ENCODE measurements around the gene NR4A1. TPM values are rescaled to one million over a fixed set of nuclear protein-coding genes. Genes with fewer than 3 reads are reported as not detected.

The NR4A1 gene
- polyA plus RNA-seq, 1 donor from 2014 or later = 3.4 TPM

GRCh38 chr12:52005218-52005902 lies 45.9 kb upstream of the NR4A1 start:
- H3K4me2 ChIP-seq (ENCODE audit: low read length) = no peak overlapping the region
- TF ChIP-seq TAF1 (IDR thresholded peaks at IDR 0.05; ENCODE audit: low read depth) (no peak), POLR2AphosphoS5 (IDR thresholded peaks at IDR 0.05) (no peak), EZH2 (IDR thresholded peaks at IDR 0.05; ENCODE audit: borderline replicate concordance, insufficient read depth, low read length, poor library complexity, severe bottlenecking) (no peak)
- no peak overlapping the region for H3K9ac ChIP-seq (ENCODE audit: low read length)
- H3F3A ChIP-seq (ENCODE audit: insufficient read depth, low read length, poor library complexity, severe bottlenecking) = no peaks in the 10 kb centered on the region
- H3K36me3 ChIP-seq (ENCODE audit: insufficient read depth, low read length) = no peaks in the 10 kb centered on the region
- H3K27ac ChIP-seq (ENCODE audit: low read length) = no peak overlapping the region
- H3K9me3 ChIP-seq (ENCODE audit: low read length) = no peaks in the 10 kb centered on the region
- no peak overlapping the region for H2AFZ ChIP-seq (ENCODE audit: low read depth, low read length)
- H4K20me1 ChIP-seq (ENCODE audit: insufficient read depth) = no peaks in the 10 kb centered on the region
- peaks cover 29% of the 10 kb centered on the region for H3K27me3 ChIP-seq (ENCODE audit: insufficient read depth, low read depth, low read length)
- H3K79me2 ChIP-seq (replicated peaks; ENCODE audit: insufficient read depth, low read length) = no peaks in the 10 kb centered on the region
- no peak overlapping the region for H3K4me3 ChIP-seq (ENCODE audit: low read length)
- H3K9me2 ChIP-seq (ENCODE audit: insufficient read depth, low read length) = no peaks in the 10 kb centered on the region

- Histone ChIP-seq H3K36me3 (ENCODE audit: insufficient read depth, low read length) (no peaks in the 10 kb centered on the region), H3K9me3 (ENCODE audit: low read length) (no peaks in the 10 kb centered on the region), H3K4me2 (ENCODE audit: low read length) (no peak overlapping the region), H3K9ac (ENCODE audit: low read length) (no peak overlapping the region), H3F3A (ENCODE audit: insufficient read depth, low read length, poor library complexity, severe bottlenecking) (no peaks in the 10 kb centered on the region), H3K9me2 (ENCODE audit: insufficient read depth, low read length) (no peaks in the 10 kb centered on the region), H4K20me1 (ENCODE audit: insufficient read depth) (no peaks in the 10 kb centered on the region), H3K27me3 (ENCODE audit: insufficient read depth, low read depth, low read length) (peaks cover 29% of the 10 kb centered on the region), H3K27ac (ENCODE audit: low read length) (no peak overlapping the region), H3K79me2 (replicated peaks; ENCODE audit: insufficient read depth, low read length) (no peaks in the 10 kb centered on the region), H3K4me3 (ENCODE audit: low read length) (peak overlapping the region; percentile 40), H2AFZ (ENCODE audit: low read depth, low read length) (no peak overlapping the region)
- TF ChIP-seq TAF1 (IDR thresholded peaks at IDR 0.05; ENCODE audit: low read depth) (no peak), SMC3 (conservative IDR thresholded peaks at IDR 0.05; ENCODE audit: poor library complexity) (no peak), EZH2 (IDR thresholded peaks at IDR 0.05; ENCODE audit: borderline replicate concordance, insufficient read depth, low read length, poor library complexity, severe bottlenecking) (no peak), CTCF (IDR thresholded peaks at IDR 0.05; ENCODE audit: poor library complexity, severe bottlenecking) (no peak), POLR2AphosphoS5 (IDR thresholded peaks at IDR 0.05) (no peak), RAD21 (conservative IDR thresholded peaks at IDR 0.05) (no peak), MXI1 (conservative IDR thresholded peaks at IDR 0.05; ENCODE audit: poor library complexity, severe bottlenecking) (no peak), EP300 (conservative IDR thresholded peaks at IDR 0.05; ENCODE audit: poor library complexity, severe bottlenecking) (no peak)
- TF ChIP-seq, protein P1, sequence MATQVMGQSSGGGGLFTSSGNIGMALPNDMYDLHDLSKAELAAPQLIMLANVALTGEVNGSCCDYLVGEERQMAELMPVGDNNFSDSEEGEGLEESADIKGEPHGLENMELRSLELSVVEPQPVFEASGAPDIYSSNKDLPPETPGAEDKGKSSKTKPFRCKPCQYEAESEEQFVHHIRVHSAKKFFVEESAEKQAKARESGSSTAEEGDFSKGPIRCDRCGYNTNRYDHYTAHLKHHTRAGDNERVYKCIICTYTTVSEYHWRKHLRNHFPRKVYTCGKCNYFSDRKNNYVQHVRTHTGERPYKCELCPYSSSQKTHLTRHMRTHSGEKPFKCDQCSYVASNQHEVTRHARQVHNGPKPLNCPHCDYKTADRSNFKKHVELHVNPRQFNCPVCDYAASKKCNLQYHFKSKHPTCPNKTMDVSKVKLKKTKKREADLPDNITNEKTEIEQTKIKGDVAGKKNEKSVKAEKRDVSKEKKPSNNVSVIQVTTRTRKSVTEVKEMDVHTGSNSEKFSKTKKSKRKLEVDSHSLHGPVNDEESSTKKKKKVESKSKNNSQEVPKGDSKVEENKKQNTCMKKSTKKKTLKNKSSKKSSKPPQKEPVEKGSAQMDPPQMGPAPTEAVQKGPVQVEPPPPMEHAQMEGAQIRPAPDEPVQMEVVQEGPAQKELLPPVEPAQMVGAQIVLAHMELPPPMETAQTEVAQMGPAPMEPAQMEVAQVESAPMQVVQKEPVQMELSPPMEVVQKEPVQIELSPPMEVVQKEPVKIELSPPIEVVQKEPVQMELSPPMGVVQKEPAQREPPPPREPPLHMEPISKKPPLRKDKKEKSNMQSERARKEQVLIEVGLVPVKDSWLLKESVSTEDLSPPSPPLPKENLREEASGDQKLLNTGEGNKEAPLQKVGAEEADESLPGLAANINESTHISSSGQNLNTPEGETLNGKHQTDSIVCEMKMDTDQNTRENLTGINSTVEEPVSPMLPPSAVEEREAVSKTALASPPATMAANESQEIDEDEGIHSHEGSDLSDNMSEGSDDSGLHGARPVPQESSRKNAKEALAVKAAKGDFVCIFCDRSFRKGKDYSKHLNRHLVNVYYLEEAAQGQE (IDR thresholded peaks at IDR 0.05; ENCODE audit: borderline replicate concordance) = no peak
Observed at GRCh38 chr12:52005903-52006703, 45.1 kb upstream of the NR4A1 start.

All from neural cell (in vitro differentiated cells).